Parathyroid adenoma (tissue), 2 donors: ENCODE measurements around the gene PTPRS.

ENCODE experiments used
- H2AFZ ChIP-seq: fragments of 300-600 bp; sonication (generic); one replicate; pipeline ENCODE4 v1.7.0; 2017; ENCODE audit warnings: antibody characterized with exemption, mild to moderate bottlenecking
- H3K27ac ChIP-seq: fragments of 300-600 bp; sonication (generic); one replicate; pipeline ENCODE4 v1.7.0; 2017
- H3K27me3 ChIP-seq: fragments of 300-600 bp; sonication (generic); one replicate; pipeline ENCODE4 v1.7.0; 2017; ENCODE audit warnings: low read length; ENCODE audit not compliant: control insufficient read depth, insufficient read depth
- H3K36me3 ChIP-seq: fragments of 300-600 bp; sonication (generic); one replicate; pipeline ENCODE4 v1.7.0; 2017; ENCODE audit warnings: low read length; ENCODE audit not compliant: control insufficient read depth, insufficient read depth
- H3K4me1 ChIP-seq: fragments of 300-600 bp; sonication (generic); one replicate; pipeline ENCODE4 v1.7.0; 2017; ENCODE audit warnings: control low read depth
- H3K4me2 ChIP-seq: fragments of 300-600 bp; sonication (generic); one replicate; pipeline ENCODE4 v1.7.0; 2017; ENCODE audit warnings: low read length
- H3K4me3 ChIP-seq: fragments of 300-600 bp; sonication (generic); one replicate; pipeline ENCODE4 v1.7.0; 2017; ENCODE audit warnings: low read depth, low read length
- H3K79me2 ChIP-seq: fragments of 300-600 bp; sonication (generic); one replicate; pipeline ENCODE4 v1.7.0; 2017; ENCODE audit warnings: control low read depth
- H3K9ac ChIP-seq: fragments of 300-600 bp; sonication (generic); one replicate; pipeline ENCODE4 v1.7.0; 2017; ENCODE audit warnings: mild to moderate bottlenecking
- H3K9me3 ChIP-seq: fragments of 300-600 bp; sonication (generic); one replicate; pipeline ENCODE4 v1.7.0; 2017; ENCODE audit warnings: low read length; ENCODE audit not compliant: control insufficient read depth
- CTCF ChIP-seq: fragments of 300-600 bp; sonication (generic); IDR thresholded peaks from one replicate; pipeline ENCODE4 v1.7.0; 2017; ENCODE audit warnings: antibody characterized with exemption, mild to moderate bottlenecking
- donor health status: primary hyperparathyroidism.

PTPRS gene

GRCh38 chr19:5317321-5317720 is 23.3 kb downstream of the PTPRS start:
- no peak for TF ChIP-seq CTCF
- no peaks in the 10 kb centered on the region for H3K27me3 ChIP-seq
- H3K27ac ChIP-seq, result no peak overlapping the region
- H2AFZ ChIP-seq, result no peak overlapping the region
- no peak overlapping the region for H3K4me2 ChIP-seq
- no peaks in the 10 kb centered on the region for H3K79me2 ChIP-seq
- H3K4me1 ChIP-seq, result no peaks in the 10 kb centered on the region
- no peaks in the 10 kb centered on the region for H3K9me3 ChIP-seq
- no peaks in the 10 kb centered on the region for H3K36me3 ChIP-seq
- no peak overlapping the region for H3K9ac ChIP-seq
- H3K4me3 ChIP-seq, result no peak overlapping the region

GRCh38 chr19:5316138-5316537 is 24.5 kb downstream of the PTPRS start:
- no peaks in the 10 kb centered on the region for H3K36me3 ChIP-seq
- no peaks in the 10 kb centered on the region for H3K79me2 ChIP-seq
- H3K27ac ChIP-seq, result no peak overlapping the region
- H3K4me2 ChIP-seq, result no peak overlapping the region
- H3K27me3 ChIP-seq, result no peaks in the 10 kb centered on the region
- no peak overlapping the region for H3K4me3 ChIP-seq
- H3K9ac ChIP-seq, result no peak overlapping the region
- no peak for TF ChIP-seq CTCF
- no peak overlapping the region for H2AFZ ChIP-seq
- H3K4me1 ChIP-seq, result no peaks in the 10 kb centered on the region
- no peaks in the 10 kb centered on the region for H3K9me3 ChIP-seq

GRCh38 chr19:5314907-5315298 is 25.7 kb downstream of the PTPRS start:
- Histone ChIP-seq H2AFZ (no peak overlapping the region), H3K4me1 (no peaks in the 10 kb centered on the region)

GRCh38 chr19:5314012-5314906 is 26.4 kb downstream of the PTPRS start:
- no peak overlapping the region for H3K9ac ChIP-seq
- no peak overlapping the region for H2AFZ ChIP-seq
- no peaks in the 10 kb centered on the region for H3K79me2 ChIP-seq
- no peaks in the 10 kb centered on the region for H3K27me3 ChIP-seq
- no peak overlapping the region for H3K4me3 ChIP-seq
- H3K4me2 ChIP-seq, result no peak overlapping the region
- H3K9me3 ChIP-seq, result no peaks in the 10 kb centered on the region
- H3K4me1 ChIP-seq, result no peaks in the 10 kb centered on the region
- H3K27ac ChIP-seq, result no peak overlapping the region
- no peak for TF ChIP-seq CTCF
- H3K36me3 ChIP-seq, result no peaks in the 10 kb centered on the region

More at GRCh38 chr19:5314907-5315298, 25.7 kb downstream of the PTPRS start:
- Histone ChIP-seq H3K36me3 (no peaks in the 10 kb centered on the region), H3K9me3 (no peaks in the 10 kb centered on the region), H3K4me3 (no peak overlapping the region), H3K4me2 (no peak overlapping the region), H3K9ac (no peak overlapping the region), H3K79me2 (no peaks in the 10 kb centered on the region), H3K27ac (no peak overlapping the region), H3K27me3 (no peaks in the 10 kb centered on the region)
- TF ChIP-seq CTCF, result no peak

GRCh38 chr19:5313307-5313706 is 27.3 kb downstream of the PTPRS start:
- Histone ChIP-seq H3K4me2 (no peak overlapping the region), H3K4me1 (no peaks in the 10 kb centered on the region), H3K79me2 (no peaks in the 10 kb centered on the region), H3K9me3 (no peaks in the 10 kb centered on the region), H3K27me3 (no peaks in the 10 kb centered on the region), H3K9ac (no peak overlapping the region), H3K36me3 (no peaks in the 10 kb centered on the region), H2AFZ (no peak overlapping the region), H3K4me3 (no peak overlapping the region), H3K27ac (no peak overlapping the region)
- no peak for TF ChIP-seq CTCF
